ENCODE measurements around the gene CDADC1.

The CDADC1 gene

GRCh38 chr13:49307365-49307764, 59.6 kb downstream of the CDADC1 start:
- Histone ChIP-seq H3K27ac (no peak overlapping the region), H3K4me3 (no peak overlapping the region), H3K9ac (ENCODE audit: insufficient read length) (no peak overlapping the region), H3K9me3 (ENCODE audit: low read depth, low read length) (no peaks in the 10 kb centered on the region), H3K36me3 (ENCODE audit: insufficient read depth, low read length) (no peaks in the 10 kb centered on the region)
- no peak for TF ChIP-seq FOXP2 (optimal IDR thresholded peaks at IDR 0.05; ENCODE audit: control extremely low read depth, extremely low read length, insufficient read depth)
- TF ChIP-seq POLR2AphosphoS5 (IDR thresholded peaks at IDR 0.05; ENCODE audit: borderline replicate concordance, low read depth, low read length): no peak
- no peak for TF ChIP-seq EZH2 (IDR thresholded peaks at IDR 0.05)
- no peak for DNase-seq (ENCODE audit: low read depth, low spot score)

- no peak for DNase-seq (ENCODE audit: low read depth, low spot score)
- H3K4me3 ChIP-seq: no peak overlapping the region
- H3K36me3 ChIP-seq (ENCODE audit: insufficient read depth, low read length): no peaks in the 10 kb centered on the region
- TF ChIP-seq EZH2 (IDR thresholded peaks at IDR 0.05): no peak
- no peak overlapping the region for H3K27ac ChIP-seq
- H3K9ac ChIP-seq (ENCODE audit: insufficient read length): no peak overlapping the region
- H3K9me3 ChIP-seq (ENCODE audit: low read depth, low read length): no peaks in the 10 kb centered on the region
Measured at GRCh38 chr13:49308097-49308875, 60.6 kb downstream of the CDADC1 start.

GRCh38 chr13:49308921-49309408, 61.2 kb downstream of the CDADC1 start:
- Histone ChIP-seq H3K9ac (ENCODE audit: insufficient read length) (no peak overlapping the region), H3K36me3 (ENCODE audit: insufficient read depth, low read length) (no peaks in the 10 kb centered on the region), H3K27ac (no peak overlapping the region), H3K9me3 (ENCODE audit: low read depth, low read length) (no peaks in the 10 kb centered on the region), H3K4me3 (no peak overlapping the region)
- DNase-seq (ENCODE audit: low read depth, low spot score): no peak
- no peak for TF ChIP-seq POLR2AphosphoS5 (IDR thresholded peaks at IDR 0.05; ENCODE audit: borderline replicate concordance, low read depth, low read length)
- TF ChIP-seq FOXP2 (optimal IDR thresholded peaks at IDR 0.05; ENCODE audit: control extremely low read depth, extremely low read length, insufficient read depth): no peak
- TF ChIP-seq EZH2 (IDR thresholded peaks at IDR 0.05): no peak

GRCh38 chr13:49310251-49310650, 62.5 kb downstream of the CDADC1 start:
- TF ChIP-seq EZH2 (IDR thresholded peaks at IDR 0.05) (no peak), POLR2AphosphoS5 (IDR thresholded peaks at IDR 0.05; ENCODE audit: borderline replicate concordance, low read depth, low read length) (no peak), FOXP2 (optimal IDR thresholded peaks at IDR 0.05; ENCODE audit: control extremely low read depth, extremely low read length, insufficient read depth) (no peak)
- Histone ChIP-seq H3K36me3 (ENCODE audit: insufficient read depth, low read length) (no peaks in the 10 kb centered on the region), H3K9me3 (ENCODE audit: low read depth, low read length) (no peaks in the 10 kb centered on the region), H3K4me3 (no peak overlapping the region), H3K9ac (ENCODE audit: insufficient read length) (no peak overlapping the region), H3K27ac (no peak overlapping the region)
- DNase-seq (ENCODE audit: low read depth, low spot score): no peak

GRCh38 chr13:49311816-49312215, 64.1 kb downstream of the CDADC1 start:
- H3K36me3 ChIP-seq (ENCODE audit: insufficient read depth, low read length): no peaks in the 10 kb centered on the region
- H3K27ac ChIP-seq: no peak overlapping the region
- no peak overlapping the region for H3K4me3 ChIP-seq
- TF ChIP-seq EZH2 (IDR thresholded peaks at IDR 0.05): no peak
- no peak for TF ChIP-seq POLR2AphosphoS5 (IDR thresholded peaks at IDR 0.05; ENCODE audit: borderline replicate concordance, low read depth, low read length)
- TF ChIP-seq FOXP2 (optimal IDR thresholded peaks at IDR 0.05; ENCODE audit: control extremely low read depth, extremely low read length, insufficient read depth): no peak
- H3K9ac ChIP-seq (ENCODE audit: insufficient read length): no peak overlapping the region
- H3K9me3 ChIP-seq (ENCODE audit: low read depth, low read length): no peaks in the 10 kb centered on the region
- DNase-seq (ENCODE audit: low read depth, low spot score): no peak

GRCh38 chr13:49314344-49314882, 66.7 kb downstream of the CDADC1 start:
- Histone ChIP-seq H3K27ac (no peak overlapping the region), H3K4me3 (no peak overlapping the region), H3K9ac (ENCODE audit: insufficient read length) (no peak overlapping the region), H3K36me3 (ENCODE audit: insufficient read depth, low read length) (no peaks in the 10 kb centered on the region), H3K9me3 (ENCODE audit: low read depth, low read length) (no peaks in the 10 kb centered on the region)
- DNase-seq (ENCODE audit: low read depth, low spot score): no peak
- TF ChIP-seq FOXP2 (optimal IDR thresholded peaks at IDR 0.05; ENCODE audit: control extremely low read depth, extremely low read length, insufficient read depth) (no peak), POLR2AphosphoS5 (IDR thresholded peaks at IDR 0.05; ENCODE audit: borderline replicate concordance, low read depth, low read length) (no peak), EZH2 (IDR thresholded peaks at IDR 0.05) (no peak)

GRCh38 chr13:49315036-49315565, 67.4 kb downstream of the CDADC1 start:
- H3K36me3 ChIP-seq (ENCODE audit: insufficient read depth, low read length): no peaks in the 10 kb centered on the region
- no peak overlapping the region for H3K27ac ChIP-seq
- no peak overlapping the region for H3K4me3 ChIP-seq
- no peaks in the 10 kb centered on the region for H3K9me3 ChIP-seq (ENCODE audit: low read depth, low read length)
- no peak for DNase-seq (ENCODE audit: low read depth, low spot score)
- no peak overlapping the region for H3K9ac ChIP-seq (ENCODE audit: insufficient read length)
- no peak for TF ChIP-seq FOXP2 (optimal IDR thresholded peaks at IDR 0.05; ENCODE audit: control extremely low read depth, extremely low read length, insufficient read depth)
- no peak for TF ChIP-seq POLR2AphosphoS5 (IDR thresholded peaks at IDR 0.05; ENCODE audit: borderline replicate concordance, low read depth, low read length)
- no peak for TF ChIP-seq EZH2 (IDR thresholded peaks at IDR 0.05)

- no peaks in the 10 kb centered on the region for H3K36me3 ChIP-seq (ENCODE audit: insufficient read depth, low read length)
- H3K4me3 ChIP-seq: no peak overlapping the region
- no peak for DNase-seq (ENCODE audit: low read depth, low spot score)
- no peaks in the 10 kb centered on the region for H3K9me3 ChIP-seq (ENCODE audit: low read depth, low read length)
- TF ChIP-seq FOXP2 (optimal IDR thresholded peaks at IDR 0.05; ENCODE audit: control extremely low read depth, extremely low read length, insufficient read depth) (no peak), EZH2 (IDR thresholded peaks at IDR 0.05) (no peak), POLR2AphosphoS5 (IDR thresholded peaks at IDR 0.05; ENCODE audit: borderline replicate concordance, low read depth, low read length) (no peak)
- H3K27ac ChIP-seq: no peak overlapping the region
- no peak overlapping the region for H3K9ac ChIP-seq (ENCODE audit: insufficient read length)
Measured at GRCh38 chr13:49315756-49316482, 68.2 kb downstream of the CDADC1 start.

Measured in SK-N-MC (cell line).